Panc1 (cell line): ENCODE measurements around the gene BAHCC1. TPM values are rescaled to one million over a fixed set of nuclear protein-coding genes. Genes with fewer than 3 reads are reported as not detected.

Source experiments
- ATAC-seq: fragments of 200-7000 bp; cut with Tn5 transposase; 2 replicates; pipeline ENCODE4 v1.9.1; 2020; ENCODE audit warnings: mild to moderate bottlenecking, moderate library complexity
- BruUV-seq: library from RNA; stranded (reverse); fragments of 400-500 nt; replicated peaks from 2 replicates; lab custom pipeline; 2021; lab: Mats Ljungman, UMichigan
- CTCF ChIA-PET: fragments of 300-600 bp; sonication (Branson Sonifier 250); formaldehyde crosslinking; loops from one replicate; lab custom pipeline; 2022; ENCODE audit warnings: antibody characterized with exemption; lab: Charles Lee
- POLR2A ChIA-PET: fragments of 300-600 bp; sonication (Branson Sonifier 250); formaldehyde crosslinking; loops from one replicate; lab custom pipeline; 2022; ENCODE audit warnings: antibody characterized with exemption; lab: Charles Lee
- DNase-seq: peaks from one replicate; pipeline ENCODE4 v3.0.0-alpha.2; 2010; ENCODE audit warnings: low read depth, low spot score
- H3K27ac ChIP-seq: 2 replicates; pipeline ENCODE4 v1.5.1; 2011; ENCODE audit warnings: mild to moderate bottlenecking, low read length, inconsistent platforms
- H3K27me3 ChIP-seq: fragments of 200-500 bp; sonication (Bioruptor generic); 2 replicates; pipeline ENCODE4 v1.6.0; 2014; ENCODE audit warnings: low read length, inconsistent platforms; ENCODE audit not compliant: control insufficient read depth, insufficient read depth
- H3K36me3 ChIP-seq: fragments of 200-500 bp; sonication (Bioruptor generic); 2 replicates; pipeline ENCODE4 v1.5.1; 2014; ENCODE audit warnings: inconsistent platforms, mild to moderate bottlenecking, low read length, moderate library complexity; ENCODE audit not compliant: control insufficient read depth, insufficient read depth
- H3K4me1 ChIP-seq: 2 replicates; pipeline ENCODE4 v1.5.1; 2011; ENCODE audit warnings: inconsistent platforms, mild to moderate bottlenecking, low read length, moderate library complexity; ENCODE audit not compliant: control insufficient read depth, insufficient read depth
- H3K4me3 ChIP-seq, 2 experiments: 2 replicates each; pipeline ENCODE4 v1.5.1; 2011 to 2012; ENCODE audit warnings: low read depth in 2 of 2, low read length in 2 of 2, mild to moderate bottlenecking in 2 of 2, inconsistent platforms in 1 of 2, moderate library complexity in 1 of 2
- H3K9me3 ChIP-seq: fragments of 200-500 bp; sonication (Bioruptor generic); 2 replicates; pipeline ENCODE4 v1.5.1; 2014; ENCODE audit warnings: low read depth, mild to moderate bottlenecking, inconsistent platforms, low read length, moderate library complexity; ENCODE audit not compliant: control insufficient read depth, insufficient read depth
- CTCF ChIP-seq: fragments of 450-650 bp; IDR thresholded peaks from 2 replicates; pipeline ENCODE4 v1.5.1; 2017; ENCODE audit warnings: mild to moderate bottlenecking
- POLR2AphosphoS5 ChIP-seq: IDR thresholded peaks from 2 replicates; pipeline ENCODE4 v1.6.1; 2012; ENCODE audit warnings: mild to moderate bottlenecking, low read depth, low read length, moderate library complexity
- SIN3A ChIP-seq: IDR thresholded peaks from 2 replicates; pipeline ENCODE4 v1.6.1; 2012; ENCODE audit warnings: low read depth, mild to moderate bottlenecking, low read length, moderate library complexity, borderline replicate concordance; ENCODE audit not compliant: insufficient read depth
- TCF7L2 ChIP-seq: IDR thresholded peaks from 2 replicates; pipeline ENCODE4 v1.6.1; 2011; ENCODE audit warnings: mild to moderate bottlenecking, low read depth, low read length, inconsistent platforms
- in situ Hi-C: cut with HindIII; loops from 2 replicates; pipeline ENCODE4 v1.10.0; 2016; ENCODE audit warnings: low sequenced_read_pairs, low pct_unique_long_range_greater_than_20kb
- intact Hi-C: fragments of 100-400 bp; cut with micrococcal nuclease; formaldehyde crosslinking; loops from one replicate; pipeline ENCODE4 v1.10.0; 2022; ENCODE audit not compliant: unreplicated experiment
- total RNA-seq: library from RNA; stranded (reverse); gene quantifications from one replicate; pipeline ENCODE4 v1.2.1, GENCODE V29; 2021; ENCODE audit not compliant: unreplicated experiment
- TF ChIP-seq, protein P1 (sequence below), 2 experiments: IDR thresholded peaks; 2 replicates each; pipeline ENCODE4 v1.6.1; 2011 to 2012; ENCODE audit warnings: low read depth in 2 of 2, control low read depth in 1 of 2, low read length in 1 of 2, mild to moderate bottlenecking in 1 of 2, moderate library complexity in 1 of 2; ENCODE audit not compliant: insufficient read depth in 1 of 2

Gene BAHCC1
- total RNA-seq, 1 experiment from 2014 or later = 77.4 TPM

- H3K27me3 ChIP-seq = no peaks in the 10 kb centered on the region
- ChIA-PET CTCF (no interaction called here), POLR2A (no interaction called here)
- ATAC-seq = no peak
- TF ChIP-seq TCF7L2 = no peak
- TF ChIP-seq, protein P1, sequence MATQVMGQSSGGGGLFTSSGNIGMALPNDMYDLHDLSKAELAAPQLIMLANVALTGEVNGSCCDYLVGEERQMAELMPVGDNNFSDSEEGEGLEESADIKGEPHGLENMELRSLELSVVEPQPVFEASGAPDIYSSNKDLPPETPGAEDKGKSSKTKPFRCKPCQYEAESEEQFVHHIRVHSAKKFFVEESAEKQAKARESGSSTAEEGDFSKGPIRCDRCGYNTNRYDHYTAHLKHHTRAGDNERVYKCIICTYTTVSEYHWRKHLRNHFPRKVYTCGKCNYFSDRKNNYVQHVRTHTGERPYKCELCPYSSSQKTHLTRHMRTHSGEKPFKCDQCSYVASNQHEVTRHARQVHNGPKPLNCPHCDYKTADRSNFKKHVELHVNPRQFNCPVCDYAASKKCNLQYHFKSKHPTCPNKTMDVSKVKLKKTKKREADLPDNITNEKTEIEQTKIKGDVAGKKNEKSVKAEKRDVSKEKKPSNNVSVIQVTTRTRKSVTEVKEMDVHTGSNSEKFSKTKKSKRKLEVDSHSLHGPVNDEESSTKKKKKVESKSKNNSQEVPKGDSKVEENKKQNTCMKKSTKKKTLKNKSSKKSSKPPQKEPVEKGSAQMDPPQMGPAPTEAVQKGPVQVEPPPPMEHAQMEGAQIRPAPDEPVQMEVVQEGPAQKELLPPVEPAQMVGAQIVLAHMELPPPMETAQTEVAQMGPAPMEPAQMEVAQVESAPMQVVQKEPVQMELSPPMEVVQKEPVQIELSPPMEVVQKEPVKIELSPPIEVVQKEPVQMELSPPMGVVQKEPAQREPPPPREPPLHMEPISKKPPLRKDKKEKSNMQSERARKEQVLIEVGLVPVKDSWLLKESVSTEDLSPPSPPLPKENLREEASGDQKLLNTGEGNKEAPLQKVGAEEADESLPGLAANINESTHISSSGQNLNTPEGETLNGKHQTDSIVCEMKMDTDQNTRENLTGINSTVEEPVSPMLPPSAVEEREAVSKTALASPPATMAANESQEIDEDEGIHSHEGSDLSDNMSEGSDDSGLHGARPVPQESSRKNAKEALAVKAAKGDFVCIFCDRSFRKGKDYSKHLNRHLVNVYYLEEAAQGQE (IDR thresholded peaks at IDR 0.05; ENCODE audit: insufficient read depth in 1 of 2, low read depth in 2 of 2, low read length in 1 of 2) = no peak
- TF ChIP-seq CTCF = no peak
- no peak for TF ChIP-seq POLR2AphosphoS5
- peaks cover 19% of the 10 kb centered on the region for H3K4me1 ChIP-seq
- H3K36me3 ChIP-seq = no peaks in the 10 kb centered on the region
- intact Hi-C loops = no loop called here
- no peak overlapping the region for H3K27ac ChIP-seq
- no peak for DNase-seq
- H3K9me3 ChIP-seq = no peaks in the 10 kb centered on the region
- in situ Hi-C loops = no loop called here
- BruUV-seq = no TSS peak
- H3K4me3 ChIP-seq = no peak overlapping the region
Observed at GRCh38 chr17:81463506-81463905, 68.2 kb downstream of the BAHCC1 start.

DNA sequence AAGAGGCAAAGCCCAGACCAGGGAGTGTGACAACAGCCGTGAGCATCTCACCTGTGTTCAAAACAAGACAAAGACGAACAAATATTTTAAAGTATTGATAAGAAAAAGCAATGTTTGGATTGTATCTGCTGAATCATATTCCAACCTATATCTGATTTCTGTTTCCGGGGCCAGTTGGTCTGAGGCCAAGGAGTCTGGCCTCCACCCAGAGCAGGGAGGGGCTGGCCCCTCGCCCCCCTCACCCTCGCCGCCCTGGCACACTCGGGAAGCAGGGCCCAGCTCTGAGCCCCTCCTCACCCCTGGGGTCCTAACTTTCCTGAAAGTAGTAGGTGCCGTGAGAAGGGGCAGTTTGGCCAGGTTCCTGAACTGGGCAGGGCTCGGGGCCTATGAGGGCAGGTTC lies 69.3 kb downstream of the BAHCC1 start:
- no peak for ATAC-seq
- TF ChIP-seq, protein P1 (IDR thresholded peaks at IDR 0.05; ENCODE audit: insufficient read depth in 1 of 2, low read depth in 2 of 2, low read length in 1 of 2) = no peak
- TF ChIP-seq TCF7L2 (no peak), CTCF (no peak), POLR2AphosphoS5 (no peak), SIN3A (no peak)
- peaks cover 19% of the 10 kb centered on the region for H3K4me1 ChIP-seq
- no peak for DNase-seq
- no peaks in the 10 kb centered on the region for H3K9me3 ChIP-seq
- H3K36me3 ChIP-seq = no peaks in the 10 kb centered on the region
- TSS peak; percentile 84 for BruUV-seq
- no peak overlapping the region for H3K27ac ChIP-seq
- no peaks in the 10 kb centered on the region for H3K27me3 ChIP-seq
- CTCF ChIA-PET = no interaction called here
- in situ Hi-C loops = no loop called here
- no peak overlapping the region for H3K4me3 ChIP-seq
- POLR2A ChIA-PET = no interaction called here
- intact Hi-C loops = no loop called here
